ENCODE measurements around the gene DRD3. TPM values are rescaled to one million over a fixed set of nuclear protein-coding genes. Genes with fewer than 3 reads are reported as not detected.

The DRD3 gene
- polyA plus RNA-seq, 12 donors = not detected

- no peak for DNase-seq
Measured at GRCh38 chr3:114122027-114122709, 56.7 kb downstream of the DRD3 start.

DNA sequence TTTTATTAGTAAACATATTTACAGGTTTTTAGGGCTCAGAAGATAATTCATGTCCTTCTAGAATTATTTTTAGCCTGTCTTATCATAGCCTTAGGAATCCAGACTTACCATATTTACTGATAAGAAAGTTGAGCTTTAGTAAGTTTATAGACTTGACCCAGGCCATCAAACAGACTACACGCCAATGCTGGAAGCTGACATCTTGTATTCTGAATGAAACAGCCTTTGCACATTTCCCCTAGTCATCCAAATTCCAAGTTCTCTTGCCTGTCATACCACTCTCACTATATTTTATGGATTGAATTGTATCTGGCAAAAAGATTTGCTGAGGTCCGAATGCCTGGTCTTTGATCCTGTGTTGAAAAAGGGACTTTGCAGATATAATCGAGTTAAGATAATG is 58.6 kb downstream of the DRD3 start:
- DNase-seq = no peak

GRCh38 chr3:114119776-114120175 is 59.1 kb downstream of the DRD3 start:
- no peak for DNase-seq

DNA sequence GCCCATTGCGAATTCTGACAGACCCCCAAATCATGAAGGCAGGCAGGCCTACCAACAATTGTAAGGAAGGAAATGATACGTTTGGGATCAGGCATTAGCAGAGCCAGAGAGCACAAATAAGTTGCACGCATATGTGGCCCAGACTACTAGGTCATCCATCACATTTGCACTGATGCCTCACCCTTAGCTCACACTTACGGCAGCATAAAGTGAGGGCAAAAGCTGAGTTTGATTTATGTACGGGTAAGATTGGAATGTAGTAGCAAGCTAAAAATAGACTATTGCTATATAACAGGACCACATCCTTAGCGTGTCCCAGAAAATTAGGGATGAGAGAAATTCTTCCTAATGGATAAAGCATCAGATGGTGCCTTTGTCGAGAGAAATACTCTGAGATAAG is 63.7 kb downstream of the DRD3 start:
- no peak for DNase-seq

DNA sequence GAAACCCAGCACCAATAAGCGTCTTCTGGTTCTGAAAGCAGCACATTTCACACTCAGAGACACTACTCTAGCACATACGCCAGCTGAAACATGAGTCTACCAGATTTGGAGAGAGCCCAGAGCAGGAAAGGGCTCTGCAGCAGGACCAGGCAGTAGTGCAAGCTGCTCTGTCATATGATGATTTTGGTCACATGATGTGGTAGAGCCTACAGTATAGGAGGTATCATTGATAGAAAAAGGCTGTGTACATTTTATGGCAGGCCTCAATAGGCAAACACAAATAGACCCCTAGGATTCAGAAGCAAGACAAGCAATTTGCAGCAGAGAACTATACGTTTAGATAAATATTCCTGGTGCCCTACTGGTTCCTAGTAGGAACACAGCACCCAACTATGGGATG is 64.1 kb downstream of the DRD3 start:
- no peak for DNase-seq

DNA sequence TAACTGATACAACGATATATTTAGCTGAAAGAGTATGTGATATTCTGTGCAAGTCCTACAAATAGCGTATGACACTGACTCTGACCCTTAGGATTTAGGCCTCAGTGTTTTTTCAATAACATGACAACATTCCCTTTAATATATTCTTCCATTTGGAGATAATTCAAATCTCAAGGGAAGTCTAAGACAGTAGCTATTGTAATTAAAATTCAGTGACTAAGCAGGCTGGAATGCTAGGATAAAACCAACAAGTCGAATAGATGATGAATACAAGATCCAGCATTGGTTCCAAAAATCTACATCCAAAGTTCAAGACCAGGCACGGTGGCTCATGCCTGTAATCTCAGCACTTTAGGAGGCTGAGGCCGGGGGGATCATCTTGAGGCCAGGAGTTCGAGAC is 66.2 kb downstream of the DRD3 start:
- no peak for DNase-seq

DNA sequence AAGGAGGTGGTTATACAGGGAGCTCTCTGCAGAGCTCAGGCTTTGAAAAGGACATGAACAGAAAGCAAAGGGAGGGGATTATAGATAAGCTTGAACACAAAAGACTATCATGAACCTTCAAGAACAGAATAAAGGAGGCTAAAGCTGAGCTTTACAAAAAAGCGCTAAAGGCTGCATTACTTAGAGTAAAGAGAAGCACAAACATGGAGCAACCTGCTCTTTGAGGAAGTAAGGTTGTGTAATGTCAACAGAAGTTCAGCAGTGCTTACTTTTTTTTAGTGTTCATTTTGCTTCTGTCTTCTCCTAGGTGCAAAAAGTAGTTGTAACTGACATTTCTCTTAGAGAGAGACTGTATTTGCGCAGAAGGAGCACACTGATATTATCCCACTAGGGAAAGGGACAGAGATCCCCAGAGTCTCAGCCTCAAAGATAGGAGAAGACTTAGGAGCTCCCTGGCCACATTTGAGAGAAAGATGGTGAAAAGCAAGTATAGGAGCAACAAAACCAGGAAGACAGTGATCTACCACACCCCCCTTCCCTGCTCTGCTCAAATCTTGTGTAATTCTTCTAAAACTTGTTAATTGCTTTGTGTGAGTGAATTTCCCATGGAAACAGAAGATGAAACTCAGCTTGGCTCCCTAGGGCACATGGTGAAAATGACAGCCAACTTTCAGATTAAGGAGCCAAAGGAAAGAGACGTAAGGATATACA is 67.6 kb downstream of the DRD3 start:
- no peak for DNase-seq

DNA sequence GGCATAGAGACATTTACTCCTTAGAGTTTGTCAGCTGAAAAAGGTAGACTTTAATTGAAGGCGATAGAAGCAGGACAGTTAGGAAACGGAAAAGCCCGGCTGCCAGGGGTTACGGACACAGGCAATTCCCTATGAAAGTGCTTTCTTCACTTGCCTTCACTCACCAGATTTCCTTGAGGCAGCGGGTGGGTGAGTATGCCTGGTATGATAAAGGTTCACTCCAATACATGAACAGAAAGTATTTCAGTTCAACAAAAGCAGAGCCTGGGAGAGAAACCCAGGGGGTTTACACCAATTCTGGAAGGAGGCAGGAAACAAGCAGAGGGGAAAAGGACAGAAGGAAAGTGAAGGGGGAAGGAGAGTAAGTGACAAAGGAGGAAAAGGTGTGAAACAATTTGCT is 68.4 kb downstream of the DRD3 start:
- no peak for DNase-seq

- no peak for DNase-seq
Measured at GRCh38 chr3:114108137-114108536, 70.7 kb downstream of the DRD3 start.

- no peak for DNase-seq
Measured at GRCh38 chr3:114104414-114104813, 74.4 kb downstream of the DRD3 start.

GRCh38 chr3:114103858-114104257 is 75.0 kb downstream of the DRD3 start:
- no peak for DNase-seq

DNA sequence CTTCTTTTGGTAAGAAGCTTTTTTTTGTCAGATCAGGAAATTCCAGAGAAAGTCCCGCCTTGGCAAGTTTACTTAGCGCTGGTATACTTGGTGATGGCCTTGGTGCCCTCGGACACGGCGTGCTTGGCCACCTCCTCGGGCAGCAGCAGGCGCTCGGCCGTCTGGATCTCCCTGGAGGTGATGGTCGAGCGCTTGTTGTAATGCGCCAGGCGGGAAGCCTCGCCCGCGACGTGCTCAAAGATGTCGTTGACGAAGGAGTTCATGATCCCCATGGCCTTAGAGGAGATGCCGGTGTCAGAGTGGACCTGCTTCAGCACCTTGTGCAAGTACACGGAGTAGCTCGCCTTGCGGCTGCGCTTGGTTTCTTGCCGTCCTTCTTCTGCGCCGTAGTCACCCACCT is 75.7 kb downstream of the DRD3 start:
- DNase-seq = no peak

DNA sequence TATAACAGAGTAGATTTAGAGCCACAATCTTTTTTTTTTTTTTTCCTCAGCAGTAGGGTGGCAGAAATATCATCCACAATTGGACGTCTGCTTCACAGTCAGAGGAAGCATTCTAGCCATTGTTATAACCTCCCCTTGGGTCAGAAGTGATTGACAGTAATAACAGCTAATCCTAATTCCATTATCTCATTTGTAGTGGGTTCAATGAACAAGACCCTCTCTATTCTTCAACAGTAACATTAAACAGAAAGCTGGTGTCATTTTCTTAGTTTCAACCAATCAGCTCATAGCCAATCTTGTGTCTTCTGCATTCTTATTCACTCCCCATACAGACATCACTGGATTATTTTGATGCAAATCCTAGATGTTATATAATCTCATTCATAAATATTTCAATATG is 77.8 kb downstream of the DRD3 start:
- DNase-seq = no peak

DNA sequence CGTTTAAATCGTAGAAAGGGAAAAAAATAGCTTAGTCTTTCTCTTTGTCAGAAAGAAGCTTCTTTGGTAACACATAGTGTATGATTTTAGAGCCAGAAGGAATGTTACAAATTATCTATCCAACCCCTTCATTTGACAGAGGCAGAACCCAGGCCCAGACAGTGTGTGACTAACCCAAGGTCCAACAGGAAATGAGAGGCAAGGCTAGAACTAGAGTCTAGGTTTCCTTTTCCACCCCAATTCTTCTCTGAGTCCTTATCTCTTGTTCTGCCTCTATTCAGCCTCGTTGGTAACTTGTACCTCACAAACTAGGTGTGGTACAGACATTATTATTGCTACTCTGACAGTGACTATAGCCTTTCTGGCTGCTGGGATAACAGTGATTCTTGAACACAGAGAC is 83.1 kb downstream of the DRD3 start:
- DNase-seq = no peak

GRCh38 chr3:114093596-114093995 is 85.3 kb downstream of the DRD3 start:
- DNase-seq = peak; percentile 22

GRCh38 chr3:114093016-114093380 is 85.9 kb downstream of the DRD3 start:
- DNase-seq = no peak

GRCh38 chr3:114092151-114093015 is 86.5 kb downstream of the DRD3 start:
- no peak for DNase-seq

GRCh38 chr3:114089675-114090074 is 89.2 kb downstream of the DRD3 start:
- no peak for DNase-seq

GRCh38 chr3:114086356-114086755 is 92.5 kb downstream of the DRD3 start:
- DNase-seq = no peak

GRCh38 chr3:114083112-114083511 is 95.7 kb downstream of the DRD3 start:
- no peak for DNase-seq

DNA sequence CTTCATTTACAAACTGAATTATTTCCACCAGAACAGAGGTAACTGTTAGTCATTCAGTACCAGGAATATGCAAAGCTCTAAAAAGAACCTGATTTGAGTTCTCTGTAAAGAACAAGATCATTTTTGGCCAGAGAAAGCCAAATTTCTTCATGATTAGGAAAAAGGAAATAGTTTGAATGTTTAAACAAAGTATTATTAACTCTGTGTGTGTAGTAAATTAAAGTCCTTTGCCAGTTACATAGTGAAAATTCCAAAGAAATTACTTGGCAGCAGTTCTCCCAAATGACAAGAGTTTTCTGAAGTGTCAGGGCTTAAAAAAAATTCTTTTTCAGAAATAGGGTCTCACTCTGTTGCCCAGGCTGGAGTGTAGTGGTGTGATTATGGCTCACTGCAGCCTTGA is 97.8 kb downstream of the DRD3 start:
- DNase-seq = no peak

DNA sequence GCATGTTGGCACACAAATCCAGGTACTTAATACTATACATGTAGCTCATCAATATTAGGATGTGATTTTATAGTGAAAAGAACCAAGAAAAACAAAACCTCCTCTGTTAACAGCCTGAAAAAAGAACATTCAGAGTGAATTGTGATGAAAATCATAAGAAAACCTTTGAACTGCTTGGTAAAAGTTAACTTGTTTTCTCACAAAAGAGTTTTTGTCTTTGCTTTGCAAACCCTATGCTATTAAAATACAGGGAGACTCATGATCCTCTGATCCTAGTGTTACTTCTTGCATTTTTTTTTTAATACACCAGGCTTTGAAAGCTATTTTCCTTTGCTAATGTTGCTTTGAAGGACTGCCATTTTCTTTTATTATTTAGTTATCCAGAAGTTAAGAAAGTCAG is 98.7 kb downstream of the DRD3 start:
- DNase-seq = no peak

DNA sequence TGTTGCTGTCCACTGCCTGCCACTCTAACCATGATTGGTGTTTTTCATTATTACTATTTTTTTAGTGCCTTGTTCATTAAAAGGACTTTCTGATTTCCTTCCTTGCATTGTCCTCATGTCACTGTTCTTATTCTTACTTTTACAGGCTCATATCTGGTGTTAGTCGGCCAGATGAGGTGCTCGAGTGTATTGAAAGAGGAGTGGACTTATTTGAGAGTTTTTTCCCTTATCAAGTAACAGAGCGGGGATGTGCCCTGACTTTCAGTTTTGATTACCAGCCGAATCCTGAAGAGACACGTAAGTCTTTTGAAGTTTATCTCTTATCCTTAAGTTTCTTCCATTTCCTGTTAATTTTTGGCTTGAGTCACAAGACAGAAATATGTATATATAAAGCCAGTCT is 99.1 kb downstream of the DRD3 start:
- no peak for DNase-seq

All from muscle of arm (tissue), 12 donors.